CD14-positive monocyte (primary cell): ENCODE measurements around the gene UQCRC2. TPM values are rescaled to one million over a fixed set of nuclear protein-coding genes. Genes with fewer than 3 reads are reported as not detected.
"Not testable (repeated sequence)": the region's sequence is repeated elsewhere in the genome, so short reads cannot be mapped to it uniquely, and the experiment has no call there.

ENCODE experiments used
- DNase-seq, 3 donors: peaks; one replicate each; pipeline ENCODE4 v3.0.0-alpha.2; 2011 to 2022
- H2AFZ ChIP-seq: 2 replicates; pipeline ENCODE4 v1.6.0; 2012; ENCODE audit warnings: mild to moderate bottlenecking, low read depth, low read length, inconsistent platforms; ENCODE audit not compliant: insufficient read depth, poor library complexity, severe bottlenecking
- H3K27ac ChIP-seq, 2 donors: 1 replicate in 1 of 2; 2 replicates in 1 of 2; pipeline ENCODE4 v1.5.1; 2012 to 2013; ENCODE audit warnings: low read length in 2 of 2, control low read depth in 1 of 2, inconsistent platforms in 1 of 2, low read depth in 1 of 2, mild to moderate bottlenecking in 1 of 2
- H3K27me3 ChIP-seq, 2 donors: one replicate each; pipeline versions ENCODE4 v1.6.0 to v1.6.1; 2011 to 2013; ENCODE audit warnings: low read length in 2 of 2; ENCODE audit not compliant: control insufficient read depth in 2 of 2, insufficient read depth in 2 of 2
- H3K36me3 ChIP-seq, 2 donors: replicated peaks in 1 of 2; 1 replicate in 1 of 2; 2 replicates in 1 of 2; pipeline versions ENCODE4 v1.5.1 to v1.6.1; 2012 to 2013; ENCODE audit warnings: low read length in 2 of 2, control low read depth in 1 of 2, inconsistent platforms in 1 of 2, mild to moderate bottlenecking in 1 of 2; ENCODE audit not compliant: insufficient read depth in 2 of 2, control insufficient read depth in 1 of 2
- H3K4me1 ChIP-seq, 2 donors: 1 replicate in 1 of 2; 2 replicates in 1 of 2; pipeline versions ENCODE4 v1.5.1 to v1.6.1; 2012 to 2013; ENCODE audit warnings: low read length in 2 of 2, control low read depth in 1 of 2, inconsistent platforms in 1 of 2, mild to moderate bottlenecking in 1 of 2, moderate library complexity in 1 of 2; ENCODE audit not compliant: insufficient read depth in 2 of 2, control insufficient read depth in 1 of 2
- H3K4me2 ChIP-seq: replicated peaks from 2 replicates; pipeline ENCODE3; 2012; ENCODE audit warnings: low read length, moderate library complexity, mild to moderate bottlenecking; ENCODE audit not compliant: poor library complexity, severe bottlenecking; ENCODE audit errors: extremely low read depth
- H3K4me3 ChIP-seq, 3 experiments: fragments of 200-600 bp in 1 of 3; sonication (generic) in 1 of 3; replicated peaks in 1 of 3; 1 replicate in 2 of 3; 2 replicates in 1 of 3; pipeline ENCODE4 v1.5.1; 2011 to 2013; ENCODE audit warnings: low read length in 3 of 3, mild to moderate bottlenecking in 3 of 3, control low read depth in 2 of 3, low read depth in 2 of 3, inconsistent platforms in 1 of 3, moderate library complexity in 1 of 3
- H3K79me2 ChIP-seq: 2 replicates; pipeline ENCODE4 v1.6.0; 2012; ENCODE audit warnings: mild to moderate bottlenecking, control low read depth, inconsistent platforms, low read length, moderate library complexity; ENCODE audit not compliant: insufficient read depth
- H3K9ac ChIP-seq: 2 replicates; pipeline ENCODE4 v1.6.0; 2017; ENCODE audit warnings: low read length, mild to moderate bottlenecking; ENCODE audit not compliant: insufficient read depth, poor library complexity, severe bottlenecking
- H3K9me3 ChIP-seq, 2 donors: replicated peaks in 1 of 2; 1 replicate in 1 of 2; 2 replicates in 1 of 2; pipeline versions ENCODE4 v1.5.1 to v1.6.1; 2012 to 2013; ENCODE audit warnings: low read length in 2 of 2, control low read depth in 1 of 2; ENCODE audit not compliant: control insufficient read depth in 1 of 2, insufficient read depth in 1 of 2
- H4K20me1 ChIP-seq: 2 replicates; pipeline ENCODE4 v1.6.0; 2012; ENCODE audit warnings: mild to moderate bottlenecking, low read length, control low read depth, moderate library complexity; ENCODE audit not compliant: insufficient read depth
- H3K27ac Mint-ChIP-seq, 7 donors: one replicate each; pipeline ENCODE4 v1.8.0; 2020; ENCODE audit warnings: mild to moderate bottlenecking in 7 of 7, mixed read lengths in 7 of 7, moderate library complexity in 6 of 7, inconsistent platforms in 2 of 7
- H3K27me3 Mint-ChIP-seq, 3 donors: one replicate each; pipeline ENCODE4 v1.8.0; 2021 to 2022; ENCODE audit warnings: low read depth in 3 of 3, mild to moderate bottlenecking in 3 of 3, mixed read lengths in 3 of 3, moderate library complexity in 3 of 3, inconsistent platforms in 1 of 3
- H3K36me3 Mint-ChIP-seq, 2 donors: one replicate each; pipeline ENCODE4 v1.8.0; 2020; ENCODE audit warnings: mixed read lengths in 2 of 2, inconsistent platforms in 1 of 2, mild to moderate bottlenecking in 1 of 2
- H3K4me1 Mint-ChIP-seq: one replicate; pipeline ENCODE4 v1.8.0; 2020; ENCODE audit warnings: mild to moderate bottlenecking, mixed read lengths
- H3K4me3 Mint-ChIP-seq, 2 donors: one replicate each; pipeline ENCODE4 v1.8.0; 2020; ENCODE audit warnings: mild to moderate bottlenecking in 2 of 2, mixed read lengths in 2 of 2, moderate library complexity in 1 of 2
- H3K9me3 Mint-ChIP-seq, 7 donors: one replicate each; pipeline ENCODE4 v1.8.0; 2020 to 2022; ENCODE audit warnings: mixed read lengths in 7 of 7, mild to moderate bottlenecking in 6 of 7, moderate library complexity in 6 of 7, inconsistent platforms in 2 of 7
- CTCF ChIP-seq: fragments of 200-600 bp; IDR thresholded peaks from one replicate; pipeline ENCODE4 v1.8.0; 2022; ENCODE audit warnings: antibody characterized with exemption, mild to moderate bottlenecking
- WGBS: methylation state at CpG from one replicate; pipeline ENCODE4 v1.1.5; 2013; ENCODE audit warnings: missing lambda C conversion rate; ENCODE audit not compliant: insufficient coverage; 5-methylcytosine and 5-hydroxymethylcytosine counted together
- intact Hi-C, 2 donors: fragments of 100-400 bp; cut with micrococcal nuclease; formaldehyde crosslinking; loops; one replicate each; pipeline versions ENCODE4 v1.15.0 to v1.15.1; 2023
- polyA plus RNA-seq, 3 donors: library from polyadenylated mRNA; depleted of rRNA in 1 of 3; unstranded in 2 of 3; stranded (reverse) in 1 of 3; fragments of 300-500 nt in 2 of 3; fragments of >200 nt in 1 of 3; fragmentation: Illumina TruSeq in 2 of 3; gene quantifications; 1 replicate in 2 of 3; 2 replicates in 1 of 3; pipeline ENCODE4 v1.2.3, GENCODE V29; 2012 to 2021

The UQCRC2 gene
- polyA plus RNA-seq, 3 donors: 101 to 195 (median 189) TPM

DNA sequence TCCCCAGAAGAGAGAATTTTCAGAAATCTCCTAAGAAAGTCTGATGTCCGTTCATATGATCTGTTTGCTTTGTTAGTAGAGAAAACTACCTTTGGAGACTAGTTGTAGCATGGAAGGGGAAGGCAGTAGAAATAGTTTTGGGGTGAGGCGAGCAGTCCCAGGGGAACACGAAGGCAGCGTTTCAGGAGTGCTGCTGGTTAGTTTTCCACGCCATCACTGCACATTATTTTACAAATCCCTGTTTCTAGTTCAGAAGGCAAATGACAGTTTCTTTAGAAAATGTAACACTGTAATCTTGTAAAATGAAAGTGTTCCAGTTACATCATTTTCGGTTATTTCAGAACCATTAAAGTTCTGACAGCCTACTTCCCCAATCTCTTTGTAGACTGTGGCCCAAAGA is 16.9 kb upstream of the UQCRC2 start:
- H3K27ac Mint-ChIP-seq, H2AFZ ChIP-seq, DNase-seq, H3K4me3 ChIP-seq, H3K79me2 ChIP-seq, H3K27me3 Mint-ChIP-seq, H3K36me3 ChIP-seq, H3K27ac ChIP-seq, H4K20me1 ChIP-seq, H3K4me3 Mint-ChIP-seq, H3K36me3 Mint-ChIP-seq, H3K27me3 ChIP-seq, intact Hi-C loops, H3K4me1 ChIP-seq, H3K4me2 ChIP-seq, H3K9ac ChIP-seq, H3K9me3 Mint-ChIP-seq, H3K9me3 ChIP-seq: not testable (repeated sequence)
- peaks cover 23% of the 10 kb centered on the region for H3K4me1 Mint-ChIP-seq
- WGBS: no CpG with 5 or more reads among the region's 6 CpGs

DNA sequence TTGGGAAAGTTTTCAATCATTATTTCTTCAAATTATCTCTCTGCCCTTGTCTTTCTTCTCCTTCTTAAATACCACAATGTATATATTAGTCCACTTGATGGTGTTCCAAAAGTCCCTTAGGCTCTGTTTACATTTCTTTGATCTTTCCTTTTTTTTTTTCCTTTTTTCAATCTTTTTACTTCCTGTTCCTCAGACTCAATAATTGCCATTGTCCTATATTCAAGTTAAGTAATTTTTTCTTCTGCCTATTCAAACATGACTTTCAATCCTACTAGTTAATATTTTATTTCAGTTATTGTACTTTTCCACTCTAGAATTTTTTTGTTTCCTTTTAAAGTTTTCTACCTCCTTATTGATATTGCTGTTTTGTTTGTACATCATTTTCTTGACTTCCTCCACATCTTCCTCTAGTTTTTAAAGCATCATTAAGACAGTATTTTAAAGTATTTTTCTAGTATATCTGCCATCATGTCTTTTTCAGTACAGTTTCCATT is 15.8 kb upstream of the UQCRC2 start:
- Mint-ChIP-seq H3K27me3 (peaks cover 6 to 7% (median 6%) of the 10 kb centered on the region in 3 donors), H3K4me3 (no peak overlapping the region), H3K36me3 (no peaks in the 10 kb centered on the region), H3K4me1 (peaks cover 23% of the 10 kb centered on the region), H3K27ac (no peak overlapping the region), H3K9me3 (no peaks in the 10 kb centered on the region)
- no peak for DNase-seq
- Histone ChIP-seq H3K4me1 (no peaks in the 10 kb centered on the region), H3K36me3 (no peaks in the 10 kb centered on the region), H3K9me3 (no peaks in the 10 kb centered on the region), H3K79me2 (no peaks in the 10 kb centered on the region), H3K27me3 (peaks cover 0 to 4% of the 10 kb centered on the region in 2 donors), H3K4me2 (no peak overlapping the region), H2AFZ (no peak overlapping the region), H3K27ac (no peak overlapping the region), H3K9ac (no peak overlapping the region), H4K20me1 (no peaks in the 10 kb centered on the region), H3K4me3 (no peak overlapping the region)
- intact Hi-C loops: no loop called here
- no peak for TF ChIP-seq CTCF
